ENCODE results near the gene PREPL. TPM values are rescaled to one million over a fixed set of nuclear protein-coding genes. Genes with fewer than 3 reads are reported as not detected.

The PREPL gene
- total RNA-seq, 1 experiment from 2014 or later, result 46.4 TPM

DNA sequence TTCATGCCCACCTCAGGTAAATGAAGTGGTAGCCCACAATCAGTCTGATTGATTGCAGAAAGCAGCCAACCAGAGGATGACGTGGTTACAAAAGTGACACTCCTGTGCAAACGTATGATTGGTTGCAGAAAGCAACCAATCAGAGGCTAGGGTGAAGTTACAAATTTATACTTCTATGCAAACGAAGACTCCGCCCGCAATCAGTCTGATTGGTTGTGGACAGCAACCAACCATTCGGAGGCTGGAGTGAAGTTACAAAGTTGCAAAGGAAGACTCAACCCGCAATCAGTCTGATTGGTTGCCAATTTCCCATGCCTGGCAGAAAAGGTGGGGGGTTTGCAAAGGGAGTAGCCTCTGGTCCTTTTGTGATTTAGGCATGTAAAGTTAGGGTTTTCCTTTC is 90.0 kb downstream of the PREPL start:
- no peak overlapping the region for H3K4me3 Mint-ChIP-seq (ENCODE audit: unreplicated experiment)
- peaks cover 6% of the 10 kb centered on the region for H3K9me3 Mint-ChIP-seq (ENCODE audit: unreplicated experiment)
- no TSS peak for BruUV-seq (replicated peaks)
- H3K36me3 ChIP-seq (ENCODE audit: control insufficient read depth, insufficient read depth, low read length), result no peaks in the 10 kb centered on the region
- intact Hi-C loops (cut with micrococcal nuclease; ENCODE audit: unreplicated experiment), result no loop called here
- no peaks in the 10 kb centered on the region for H3K27me3 Mint-ChIP-seq (ENCODE audit: insufficient read depth, unreplicated experiment)
- CTCF ChIA-PET, result no interaction called here
- H3K9me3 ChIP-seq, result no peaks in the 10 kb centered on the region
- no peak overlapping the region for H3K27ac Mint-ChIP-seq (ENCODE audit: unreplicated experiment)
- no peak overlapping the region for H3K4me3 ChIP-seq (ENCODE audit: low read depth, low read length)
- POLR2A ChIA-PET, result no interaction called here
- peaks cover 36% of the 10 kb centered on the region for H3K4me1 ChIP-seq
- no peaks in the 10 kb centered on the region for H3K27me3 ChIP-seq (replicated peaks; ENCODE audit: control insufficient read depth, insufficient read depth, low read length)
- peaks cover 7% of the 10 kb centered on the region for H3K36me3 Mint-ChIP-seq (ENCODE audit: insufficient read depth, unreplicated experiment)
- TF ChIP-seq, protein P1, sequence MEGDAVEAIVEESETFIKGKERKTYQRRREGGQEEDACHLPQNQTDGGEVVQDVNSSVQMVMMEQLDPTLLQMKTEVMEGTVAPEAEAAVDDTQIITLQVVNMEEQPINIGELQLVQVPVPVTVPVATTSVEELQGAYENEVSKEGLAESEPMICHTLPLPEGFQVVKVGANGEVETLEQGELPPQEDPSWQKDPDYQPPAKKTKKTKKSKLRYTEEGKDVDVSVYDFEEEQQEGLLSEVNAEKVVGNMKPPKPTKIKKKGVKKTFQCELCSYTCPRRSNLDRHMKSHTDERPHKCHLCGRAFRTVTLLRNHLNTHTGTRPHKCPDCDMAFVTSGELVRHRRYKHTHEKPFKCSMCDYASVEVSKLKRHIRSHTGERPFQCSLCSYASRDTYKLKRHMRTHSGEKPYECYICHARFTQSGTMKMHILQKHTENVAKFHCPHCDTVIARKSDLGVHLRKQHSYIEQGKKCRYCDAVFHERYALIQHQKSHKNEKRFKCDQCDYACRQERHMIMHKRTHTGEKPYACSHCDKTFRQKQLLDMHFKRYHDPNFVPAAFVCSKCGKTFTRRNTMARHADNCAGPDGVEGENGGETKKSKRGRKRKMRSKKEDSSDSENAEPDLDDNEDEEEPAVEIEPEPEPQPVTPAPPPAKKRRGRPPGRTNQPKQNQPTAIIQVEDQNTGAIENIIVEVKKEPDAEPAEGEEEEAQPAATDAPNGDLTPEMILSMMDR (IDR thresholded peaks at IDR 0.05; ENCODE audit: insufficient read depth in 1 of 2, low read depth in 1 of 2, low read length in 1 of 2, severe bottlenecking in 1 of 2, unreplicated experiment in 1 of 2), result no peak
- DNase-seq, result no peak
- peaks cover 17% of the 10 kb centered on the region for H3K4me1 Mint-ChIP-seq (ENCODE audit: low read depth, unreplicated experiment)

DNA sequence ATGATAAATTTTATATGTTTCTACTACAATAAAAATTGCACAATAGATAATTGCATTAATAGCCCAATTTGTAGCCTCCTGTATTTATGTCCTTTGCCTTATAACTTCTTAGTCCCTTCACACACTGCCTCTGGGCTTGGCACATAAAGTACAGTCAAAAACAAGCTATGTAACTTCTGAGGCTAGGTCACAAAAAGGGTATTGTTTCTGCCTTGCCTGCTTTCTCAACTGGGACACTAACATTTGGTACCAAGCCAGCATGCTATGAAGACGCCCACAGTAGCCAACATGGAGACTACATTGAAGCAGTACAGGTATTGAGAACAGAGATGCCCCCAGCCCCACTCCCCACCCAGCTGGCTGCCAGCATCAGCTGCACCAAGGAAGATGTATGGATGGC is 91.5 kb downstream of the PREPL start:
- Mint-ChIP-seq H3K27me3 (ENCODE audit: insufficient read depth, unreplicated experiment) (no peaks in the 10 kb centered on the region), H3K36me3 (ENCODE audit: insufficient read depth, unreplicated experiment) (peaks cover 7% of the 10 kb centered on the region), H3K4me3 (ENCODE audit: unreplicated experiment) (no peak overlapping the region), H3K27ac (ENCODE audit: unreplicated experiment) (no peak overlapping the region), H3K4me1 (ENCODE audit: low read depth, unreplicated experiment) (peaks cover 17% of the 10 kb centered on the region), H3K9me3 (ENCODE audit: unreplicated experiment) (peaks cover 6% of the 10 kb centered on the region)
- TF ChIP-seq, protein P1 (IDR thresholded peaks at IDR 0.05; ENCODE audit: insufficient read depth in 1 of 2, low read depth in 1 of 2, low read length in 1 of 2, severe bottlenecking in 1 of 2, unreplicated experiment in 1 of 2), result no peak
- no peaks in the 10 kb centered on the region for H3K36me3 ChIP-seq (ENCODE audit: control insufficient read depth, insufficient read depth, low read length)
- no peak overlapping the region for H3K4me3 ChIP-seq (ENCODE audit: low read depth, low read length)
- peaks cover 26% of the 10 kb centered on the region for H3K4me1 ChIP-seq
- no peaks in the 10 kb centered on the region for H3K27me3 ChIP-seq (replicated peaks; ENCODE audit: control insufficient read depth, insufficient read depth, low read length)
- no peaks in the 10 kb centered on the region for H3K9me3 ChIP-seq
- DNase-seq, result no peak
- CTCF ChIA-PET, result no interaction called here
- no TSS peak for BruUV-seq (replicated peaks)
- intact Hi-C loops (cut with micrococcal nuclease; ENCODE audit: unreplicated experiment), result no loop called here
- POLR2A ChIA-PET, result no interaction called here

DNA sequence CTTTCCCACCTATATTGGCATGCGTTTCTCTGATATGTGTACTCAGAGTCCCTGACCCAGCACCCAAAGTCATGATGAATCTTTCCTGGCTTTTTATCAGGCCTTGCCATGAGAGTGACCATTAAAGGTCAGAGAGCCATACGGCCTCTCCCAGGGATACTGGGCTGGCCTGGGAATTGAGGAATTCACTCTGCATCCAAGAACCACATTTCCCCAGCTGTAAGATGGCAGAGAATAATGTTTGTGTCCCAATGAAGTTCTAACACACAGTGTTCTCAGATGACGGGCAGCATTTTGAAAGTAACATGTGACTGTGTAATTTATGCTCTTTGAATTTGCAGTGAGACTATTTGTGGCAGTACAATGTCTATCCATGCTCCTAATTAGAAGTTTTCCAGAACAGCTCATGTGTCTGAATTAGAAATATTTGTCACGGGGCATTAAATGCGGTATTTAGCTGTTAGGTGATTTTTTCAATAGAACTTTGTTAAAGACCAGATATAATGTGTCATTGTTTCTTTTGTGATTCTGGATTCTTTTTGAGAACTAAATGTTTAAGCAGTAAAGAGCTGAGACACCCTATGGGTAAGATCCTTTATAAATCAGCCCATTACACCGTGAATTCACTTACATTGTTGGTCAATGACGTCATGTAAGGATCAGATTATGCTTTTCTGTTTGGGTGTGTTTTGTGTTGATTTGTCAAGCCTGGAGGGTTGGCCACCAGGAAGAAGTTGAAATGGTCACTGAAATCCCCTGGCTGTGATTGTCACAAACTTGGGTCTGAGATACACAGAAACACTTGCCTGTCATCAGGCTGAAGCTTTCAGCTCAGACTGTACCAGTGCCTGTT is 93.3 kb downstream of the PREPL start:
- TF ChIP-seq, protein P1 (IDR thresholded peaks at IDR 0.05; ENCODE audit: insufficient read depth in 1 of 2, low read depth in 1 of 2, low read length in 1 of 2, severe bottlenecking in 1 of 2, unreplicated experiment in 1 of 2), result no peak

More for the DNA sequence above, 93.3 kb downstream of the PREPL start:
- Histone ChIP-seq H3K27me3 (replicated peaks; ENCODE audit: control insufficient read depth, insufficient read depth, low read length) (no peaks in the 10 kb centered on the region), H3K9me3 (no peaks in the 10 kb centered on the region), H3K4me1 (peaks cover 18% of the 10 kb centered on the region), H3K36me3 (ENCODE audit: control insufficient read depth, insufficient read depth, low read length) (no peaks in the 10 kb centered on the region), H3K4me3 (ENCODE audit: low read depth, low read length) (no peak overlapping the region)
- ChIA-PET POLR2A (no interaction called here), CTCF (interaction anchor here (0.7 to 1.5 kb wide), 2 partner anchors 23 to 1135 kb away, joined by 6 read pairs; no protein-coding TSS in a partner anchor)
- Mint-ChIP-seq H3K36me3 (ENCODE audit: insufficient read depth, unreplicated experiment) (peaks cover 7% of the 10 kb centered on the region), H3K4me3 (ENCODE audit: unreplicated experiment) (no peak overlapping the region), H3K9me3 (ENCODE audit: unreplicated experiment) (peaks cover 6% of the 10 kb centered on the region), H3K27me3 (ENCODE audit: insufficient read depth, unreplicated experiment) (no peaks in the 10 kb centered on the region), H3K27ac (ENCODE audit: unreplicated experiment) (no peak overlapping the region), H3K4me1 (ENCODE audit: low read depth, unreplicated experiment) (peaks cover 14% of the 10 kb centered on the region)
- intact Hi-C loops (cut with micrococcal nuclease; ENCODE audit: unreplicated experiment), result no loop called here
- no peak for DNase-seq
- BruUV-seq (replicated peaks), result no TSS peak

Other genes starting within 250 kb of the PREPL start
- gene PPM1B, start 192.6 kb downstream of the PREPL start, total RNA-seq (2022), result 82.9 and 85.4 TPM in 2 replicates
- 1.5 and 4.0 TPM in 2 replicates for gene SLC3A1, start 86.0 kb downstream of the PREPL start, total RNA-seq (2022)
- 24.4 and 25.2 TPM in 2 replicates for gene CAMKMT, start 453 bp upstream of the PREPL start, total RNA-seq (2022)